GM21515 (cell line): ENCODE results near the gene WNT2.
"Not testable (repeated sequence)": the region's sequence is repeated elsewhere in the genome, so short reads cannot be mapped to it uniquely, and the experiment has no call there.

Experiments used
- ATAC-seq: cut with Tn5 transposase; IDR thresholded peaks from one replicate; pipeline ENCODE4 v1.9.1; 2021; ENCODE audit not compliant: unreplicated experiment

WNT2 gene

DNA sequence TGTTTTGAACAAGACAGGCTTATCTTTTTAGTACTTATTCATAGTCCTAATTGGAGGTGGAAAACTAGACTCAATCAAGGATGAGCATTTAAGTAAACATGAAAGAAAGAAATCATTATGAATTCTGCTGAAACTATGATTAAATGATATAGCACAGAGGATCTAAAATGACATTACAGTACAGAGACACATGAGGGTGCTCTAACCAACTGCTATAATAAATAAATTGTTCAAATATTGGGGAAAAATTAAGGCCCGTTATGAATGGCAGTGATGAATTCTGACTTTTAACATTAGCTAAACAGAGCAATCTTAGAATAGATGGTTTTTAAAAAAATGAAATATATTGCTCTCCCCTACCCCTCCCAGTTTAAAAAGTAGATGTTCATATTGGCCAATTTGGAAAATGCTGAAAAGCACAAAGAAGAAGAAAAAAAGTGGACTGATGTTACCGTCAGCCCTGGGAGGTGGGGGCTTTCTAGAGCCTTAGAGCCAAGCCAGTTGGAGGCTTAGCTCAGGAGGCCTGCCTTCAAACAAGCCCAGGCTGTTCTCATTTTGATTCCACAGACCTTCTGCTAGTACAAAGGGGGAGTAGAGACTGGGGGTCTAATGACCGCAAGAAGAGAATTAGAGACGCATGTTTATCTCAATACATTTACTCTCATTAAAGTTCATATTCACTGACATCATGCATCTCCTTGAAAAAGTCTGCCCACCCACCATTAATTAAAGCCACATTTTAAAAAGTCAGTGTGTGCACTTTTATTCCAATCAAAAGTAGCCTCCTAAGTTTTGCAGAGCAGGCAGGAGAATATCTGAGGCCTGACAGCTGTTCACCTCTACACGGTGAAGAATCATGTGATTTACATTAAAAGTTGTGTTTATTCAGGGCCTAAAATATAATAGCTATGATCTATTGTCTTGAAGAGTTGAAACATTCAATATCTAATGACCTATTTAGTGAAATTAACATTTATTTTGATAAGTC, 10.0 kb downstream of the WNT2 start:
- no peak for ATAC-seq

DNA sequence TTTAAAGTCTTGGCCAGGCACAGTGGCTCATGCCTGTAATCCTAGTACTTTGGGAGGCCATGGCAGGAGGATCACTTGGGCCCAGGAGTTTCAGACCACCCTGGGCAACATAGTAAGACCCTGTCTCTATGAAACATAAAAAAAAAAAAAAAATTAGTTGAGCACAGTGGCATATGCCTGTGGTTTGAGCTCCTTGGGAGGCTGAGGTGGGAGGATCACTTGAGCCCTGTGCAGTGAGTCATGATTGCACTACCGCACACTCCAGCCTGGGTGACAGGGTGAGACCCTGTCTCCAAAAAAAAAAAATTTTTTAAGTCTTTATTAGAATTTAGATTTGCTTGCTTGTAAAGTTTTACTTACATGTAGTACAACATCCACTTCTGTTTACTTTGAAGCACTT, 14.0 kb downstream of the WNT2 start:
- ATAC-seq = no peak

GRCh38 chr7:117302396-117302795, 20.5 kb downstream of the WNT2 start:
- ATAC-seq = no peak

DNA sequence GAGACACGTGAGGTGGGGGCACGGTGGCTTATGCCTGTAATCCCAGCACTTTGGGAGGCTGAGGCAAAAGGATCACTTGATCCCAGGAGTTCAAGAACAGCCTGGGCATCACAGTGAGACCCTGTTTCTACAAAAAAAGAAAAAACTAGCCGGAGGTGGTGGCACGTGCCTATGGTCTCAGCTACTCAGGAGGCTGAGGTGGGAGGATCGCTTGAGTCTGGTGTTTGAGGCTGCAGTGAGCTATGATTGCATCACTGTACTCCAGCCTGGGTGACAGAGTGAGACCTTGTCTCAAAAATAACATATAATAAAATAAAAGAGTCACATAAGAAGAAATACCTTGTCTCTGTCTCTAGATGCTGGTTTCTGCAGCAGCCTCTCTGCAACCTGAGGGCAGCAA, 22.4 kb downstream of the WNT2 start:
- not testable (repeated sequence) for ATAC-seq

GRCh38 chr7:117297606-117298005, 25.3 kb downstream of the WNT2 start:
- ATAC-seq = no peak

DNA sequence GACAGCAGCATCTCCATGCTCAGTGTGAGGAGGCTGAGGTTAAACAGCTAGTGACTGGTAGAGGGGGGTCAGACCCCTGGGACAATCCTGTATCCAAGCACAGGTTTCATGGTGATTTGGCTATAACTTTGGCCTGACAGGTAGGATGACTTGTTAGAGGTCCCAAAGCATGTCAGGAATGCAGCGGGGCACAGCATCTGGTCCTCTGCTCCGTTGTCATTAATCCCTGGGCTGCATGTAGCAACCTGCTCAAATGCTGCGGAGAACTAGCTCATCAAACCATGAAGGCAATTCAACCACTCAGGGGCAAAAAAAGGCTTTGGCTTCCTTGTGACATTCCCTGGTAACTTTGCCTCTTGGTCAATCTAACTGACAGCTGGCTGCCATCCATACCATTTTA, 26.8 kb downstream of the WNT2 start:
- no peak for ATAC-seq

- ATAC-seq = no peak
Measured at GRCh38 chr7:117285826-117286225, 37.0 kb downstream of the WNT2 start.

DNA sequence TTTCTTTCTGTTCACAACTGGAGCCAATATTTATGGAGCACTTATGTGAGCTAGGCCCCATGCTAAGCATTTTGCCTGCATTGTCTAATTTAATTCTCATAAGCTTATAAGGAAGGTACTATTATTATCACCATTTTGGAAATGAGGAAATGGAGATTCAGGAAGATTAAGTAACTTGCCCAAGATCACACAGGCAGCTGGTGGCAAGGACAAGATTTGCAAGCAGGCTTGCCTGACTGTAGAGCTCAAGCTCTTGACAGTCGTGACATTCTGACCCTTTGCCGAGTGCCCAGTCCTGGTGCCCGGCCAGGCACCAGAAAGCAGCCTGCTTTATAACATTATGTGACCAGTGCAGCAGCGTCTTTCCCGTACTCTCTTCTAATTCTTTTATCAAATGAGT, 38.2 kb downstream of the WNT2 start:
- ATAC-seq = no peak

DNA sequence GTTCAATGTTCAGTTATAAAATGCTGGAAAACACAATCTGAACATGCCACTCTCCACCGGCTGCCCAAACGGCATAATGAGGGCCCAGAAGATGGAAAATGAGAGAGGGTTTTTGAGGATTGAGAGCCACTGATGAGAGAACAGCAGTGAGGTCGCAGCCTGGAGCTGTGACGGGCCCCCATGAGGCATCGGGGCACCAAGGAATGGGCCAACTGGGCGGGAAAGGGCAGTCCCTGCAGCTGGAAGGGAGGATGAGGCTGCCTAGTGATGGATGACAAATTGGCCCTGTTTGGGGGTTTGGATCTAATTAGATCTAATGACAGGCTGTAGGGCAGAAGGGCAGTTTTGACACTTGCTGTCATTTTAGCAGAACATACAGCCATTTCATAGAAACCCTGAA, 39.1 kb downstream of the WNT2 start:
- ATAC-seq = no peak

- ATAC-seq = no peak
Measured at GRCh38 chr7:117283371-117283770, 39.5 kb downstream of the WNT2 start.

DNA sequence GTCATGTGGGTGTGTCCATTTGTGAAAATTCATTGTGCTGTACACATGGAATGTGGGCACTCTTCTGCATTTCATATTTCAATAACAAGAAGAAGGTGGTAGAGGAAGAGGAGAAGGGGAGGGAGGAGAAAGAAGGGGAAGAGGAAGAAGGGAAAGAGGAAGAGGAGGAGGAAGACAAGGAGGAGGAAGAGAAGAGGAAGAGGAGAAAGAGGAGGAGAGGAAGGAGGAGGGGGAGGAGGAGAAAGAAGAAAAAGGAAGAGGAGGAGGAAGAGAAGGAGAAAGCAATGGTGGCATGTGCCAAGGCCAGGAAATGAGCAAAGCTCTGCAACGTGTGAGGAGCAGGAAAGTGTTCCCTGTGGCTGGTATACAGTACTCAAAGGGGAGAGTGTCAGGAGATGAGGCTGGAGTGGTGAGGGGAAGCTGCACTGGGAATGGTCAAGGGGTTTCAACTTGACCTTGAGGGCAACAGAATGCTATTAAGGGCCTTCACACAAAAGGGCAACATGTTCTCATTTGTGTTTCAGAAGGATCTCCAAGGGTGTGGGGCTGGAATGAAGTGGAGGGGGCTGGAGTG, 40.5 kb downstream of the WNT2 start:
- no peak for ATAC-seq

DNA sequence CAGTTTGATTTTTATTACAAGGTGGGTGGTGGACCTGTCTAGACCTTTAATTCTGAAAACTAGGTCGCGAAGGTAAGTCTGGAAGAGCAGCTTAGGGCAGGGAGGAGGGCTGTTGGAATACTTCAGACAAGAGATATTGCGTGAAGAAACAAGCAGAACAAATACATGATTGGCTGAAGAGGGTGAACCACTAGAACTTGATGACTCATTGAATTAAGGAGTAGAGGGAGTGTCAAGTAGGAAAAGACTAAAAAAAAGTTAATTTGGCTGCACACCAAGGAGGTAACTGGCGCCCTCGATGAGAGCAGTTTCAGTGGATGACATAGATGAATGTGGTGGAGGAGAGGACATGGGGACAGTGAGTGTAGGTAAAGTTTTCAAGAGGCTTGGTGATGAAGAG, 41.3 kb downstream of the WNT2 start:
- ATAC-seq = no peak

DNA sequence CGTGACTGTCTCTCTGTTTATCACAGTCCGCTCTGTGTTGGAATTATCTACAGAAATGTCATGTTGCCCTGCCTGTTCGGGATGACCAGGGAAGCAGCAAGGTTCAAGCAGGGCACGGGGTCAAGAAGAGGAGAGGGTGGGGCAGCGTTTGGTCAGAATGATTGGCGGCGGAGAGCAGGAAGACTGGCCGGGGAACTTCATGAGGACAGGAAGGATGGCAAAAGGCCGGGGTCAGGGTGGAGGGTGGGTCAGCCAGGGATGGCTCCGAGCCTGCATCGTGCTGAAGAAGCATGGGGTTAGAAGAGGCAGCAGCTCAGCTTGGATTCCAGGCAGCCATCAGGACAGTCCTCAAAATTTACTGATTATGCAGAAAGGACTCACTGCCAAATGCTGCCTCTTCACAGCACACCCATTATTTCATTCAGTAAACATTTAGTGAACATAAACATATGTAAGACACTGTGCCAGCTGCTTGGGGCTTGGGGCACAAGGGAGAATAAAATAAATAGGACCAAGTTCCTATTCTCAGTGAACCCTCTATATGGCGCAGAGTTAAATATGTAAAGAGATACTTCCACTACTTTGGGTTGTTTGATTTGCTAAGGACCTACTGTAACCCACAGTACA, 42.8 kb downstream of the WNT2 start:
- no peak for ATAC-seq

DNA sequence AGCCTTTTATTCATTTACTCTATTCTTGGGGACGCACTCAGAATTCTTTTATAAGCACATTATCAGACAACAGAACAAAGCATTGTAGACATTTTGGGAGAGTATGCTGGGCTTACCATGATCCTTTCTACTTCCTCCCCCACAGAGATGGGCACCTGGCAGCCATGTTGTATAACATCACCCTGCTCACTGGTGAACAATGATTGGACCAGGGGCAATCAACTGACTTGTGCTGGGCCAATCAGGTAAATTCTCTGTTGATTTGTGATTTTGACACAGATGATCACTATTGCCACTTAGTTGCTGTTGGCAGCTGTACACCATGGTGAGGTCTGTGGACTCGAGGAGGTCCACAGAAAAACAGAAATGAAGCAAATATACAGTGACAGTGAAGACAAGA, 43.7 kb downstream of the WNT2 start:
- no peak for ATAC-seq

DNA sequence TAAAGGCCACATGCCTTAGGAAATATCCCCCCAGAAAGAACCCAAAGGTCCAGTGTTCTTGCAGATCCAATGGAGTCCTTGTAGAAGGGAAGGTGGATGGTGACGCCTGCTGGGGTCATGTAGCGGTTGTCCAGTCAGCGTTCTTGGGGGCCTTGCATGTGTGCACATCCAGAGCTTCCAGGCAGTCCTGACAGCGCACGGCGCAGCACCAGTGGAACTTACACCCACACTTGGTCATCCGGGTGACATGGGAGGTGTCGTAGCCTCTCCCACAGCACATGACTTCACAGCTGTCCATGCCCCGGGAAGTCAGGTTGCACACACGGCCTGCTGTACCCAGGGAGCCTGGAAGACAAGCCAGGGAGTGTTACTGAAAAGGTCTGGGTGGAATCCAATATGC, 44.8 kb downstream of the WNT2 start:
- ATAC-seq = no peak

DNA sequence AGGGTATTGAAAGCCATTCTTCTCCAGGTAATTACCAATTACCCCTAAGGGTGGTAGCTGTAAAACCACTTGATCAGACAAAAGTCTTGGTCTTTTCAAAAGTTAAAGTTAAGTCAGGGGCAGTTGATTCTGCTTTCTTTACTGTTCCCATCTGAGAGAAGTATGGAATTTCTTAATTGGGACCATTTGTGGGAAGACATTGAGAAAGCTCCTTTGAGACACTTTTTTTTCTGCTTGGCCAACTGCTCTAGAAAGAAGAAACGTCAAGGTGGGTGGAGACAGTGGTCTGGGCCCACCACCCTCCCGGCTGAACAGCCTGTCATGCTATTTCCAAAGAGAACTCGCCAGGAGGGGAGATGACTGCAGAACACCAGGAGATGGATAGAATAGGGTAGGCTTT, 45.3 kb downstream of the WNT2 start:
- ATAC-seq = no peak

DNA sequence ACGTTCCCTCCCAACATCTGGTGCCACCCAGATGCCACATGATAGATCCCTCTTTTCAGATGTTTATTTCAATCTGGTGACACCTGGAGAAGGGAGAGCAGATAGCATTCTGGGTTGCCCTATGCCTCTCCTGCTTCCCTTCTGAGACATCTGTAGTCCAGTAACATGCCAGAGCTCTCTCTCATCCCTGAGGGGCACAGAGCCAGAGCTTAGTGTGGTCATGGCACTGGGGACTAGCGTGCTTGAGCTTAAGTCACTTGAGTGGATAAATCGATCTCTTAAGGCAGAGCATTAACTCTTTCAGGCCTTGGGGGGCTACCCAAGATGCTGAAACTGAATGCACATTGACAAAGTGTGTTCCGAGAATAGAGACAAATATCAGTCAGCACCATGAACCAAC, 47.9 kb downstream of the WNT2 start:
- ATAC-seq = no peak

DNA sequence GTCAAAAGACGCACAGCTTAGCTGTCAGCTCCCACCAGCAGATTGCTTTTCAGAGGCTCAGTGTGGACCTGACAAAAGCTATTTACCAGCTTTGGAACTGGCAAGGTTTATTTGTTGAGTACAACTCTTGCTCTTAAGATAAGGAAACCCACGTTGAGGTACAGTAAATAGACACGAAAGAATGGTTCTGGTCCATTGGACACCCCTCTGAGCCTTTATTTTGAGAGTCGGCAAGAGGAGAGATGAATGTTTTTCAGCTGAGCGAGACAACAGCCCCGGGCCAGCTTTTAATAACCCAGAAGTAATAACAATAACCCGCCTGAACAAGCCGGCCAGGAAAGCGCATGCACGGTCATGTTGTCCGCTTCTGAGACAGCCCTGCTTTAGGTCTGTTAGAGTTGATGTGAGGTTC, 49.0 kb downstream of the WNT2 start:
- no peak for ATAC-seq

DNA sequence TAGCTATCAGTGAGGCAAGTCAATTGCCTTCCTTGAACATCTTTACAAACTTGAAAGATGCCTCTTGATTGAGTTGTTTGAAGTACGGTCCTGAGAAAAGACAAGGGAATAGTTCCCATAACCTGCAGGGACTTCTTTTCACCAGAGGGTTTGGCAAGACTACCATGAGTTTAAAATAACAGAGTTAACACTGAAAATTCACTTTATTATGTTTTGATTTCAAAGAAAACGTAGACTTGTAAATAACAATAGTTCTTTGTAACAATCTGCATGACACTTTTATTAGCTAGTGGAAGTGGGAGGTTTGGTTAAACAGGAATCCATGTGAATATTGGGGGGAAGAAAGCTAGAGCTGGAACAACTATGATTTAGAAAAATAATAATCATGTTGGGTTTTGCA, 49.5 kb downstream of the WNT2 start:
- ATAC-seq = no peak

GRCh38 chr7:117272017-117272759, 50.7 kb downstream of the WNT2 start:
- ATAC-seq = no peak

- no peak for ATAC-seq
Measured at GRCh38 chr7:117271566-117271965, 51.3 kb downstream of the WNT2 start.
